PC-9 (cell line): ENCODE results near the gene FYN.

ENCODE experiments used
- EZH2 ChIP-seq: fragments of 200-600 bp; sonication (generic); IDR thresholded peaks from 2 replicates; pipeline ENCODE4 v1.8.0; 2017; ENCODE audit warnings: antibody characterized with exemption, low read depth
- TF ChIP-seq, protein P1 (sequence below): fragments of 200-600 bp; sonication (generic); conservative IDR thresholded peaks from 2 replicates; pipeline ENCODE4 v1.6.1; 2017; ENCODE audit warnings: mixed run types, antibody characterized with exemption, mild to moderate bottlenecking, moderate library complexity

DNA sequence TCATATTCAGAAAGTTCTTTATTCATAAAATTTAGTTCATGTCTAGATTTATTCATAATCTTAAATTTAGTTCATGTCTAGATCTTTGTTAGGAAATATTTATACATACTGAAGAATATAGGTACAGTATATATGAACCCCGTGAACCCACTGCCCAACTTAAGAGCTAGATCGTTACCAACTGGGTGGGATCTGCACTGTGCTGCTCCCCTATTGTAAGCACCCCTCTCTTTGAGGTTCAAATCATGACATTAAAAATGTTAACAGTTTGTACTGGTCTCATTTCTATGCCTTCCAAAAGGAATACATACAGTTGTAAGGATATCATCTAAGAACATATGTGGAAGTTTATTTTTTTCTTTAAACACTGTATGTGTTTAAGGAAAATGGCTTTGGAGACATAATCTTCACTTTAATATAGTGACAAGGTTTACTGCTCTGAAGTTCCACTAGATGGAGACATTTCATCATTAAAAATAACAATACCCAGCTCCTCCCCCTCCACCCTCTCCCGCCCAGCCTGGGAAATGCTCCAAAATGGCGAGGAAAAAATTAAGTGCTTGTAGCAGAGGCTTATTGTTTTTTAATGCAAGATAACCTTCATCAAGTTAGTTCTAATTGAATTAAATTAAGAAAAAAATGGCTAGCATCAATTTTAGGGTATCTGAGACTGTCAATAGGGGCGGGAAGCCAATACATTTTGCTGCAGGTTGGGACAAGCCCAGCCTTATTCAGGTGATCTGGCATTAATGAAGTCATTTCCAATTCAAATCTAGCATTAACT, 163.4 kb downstream of the FYN start:
- TF ChIP-seq, protein P1, sequence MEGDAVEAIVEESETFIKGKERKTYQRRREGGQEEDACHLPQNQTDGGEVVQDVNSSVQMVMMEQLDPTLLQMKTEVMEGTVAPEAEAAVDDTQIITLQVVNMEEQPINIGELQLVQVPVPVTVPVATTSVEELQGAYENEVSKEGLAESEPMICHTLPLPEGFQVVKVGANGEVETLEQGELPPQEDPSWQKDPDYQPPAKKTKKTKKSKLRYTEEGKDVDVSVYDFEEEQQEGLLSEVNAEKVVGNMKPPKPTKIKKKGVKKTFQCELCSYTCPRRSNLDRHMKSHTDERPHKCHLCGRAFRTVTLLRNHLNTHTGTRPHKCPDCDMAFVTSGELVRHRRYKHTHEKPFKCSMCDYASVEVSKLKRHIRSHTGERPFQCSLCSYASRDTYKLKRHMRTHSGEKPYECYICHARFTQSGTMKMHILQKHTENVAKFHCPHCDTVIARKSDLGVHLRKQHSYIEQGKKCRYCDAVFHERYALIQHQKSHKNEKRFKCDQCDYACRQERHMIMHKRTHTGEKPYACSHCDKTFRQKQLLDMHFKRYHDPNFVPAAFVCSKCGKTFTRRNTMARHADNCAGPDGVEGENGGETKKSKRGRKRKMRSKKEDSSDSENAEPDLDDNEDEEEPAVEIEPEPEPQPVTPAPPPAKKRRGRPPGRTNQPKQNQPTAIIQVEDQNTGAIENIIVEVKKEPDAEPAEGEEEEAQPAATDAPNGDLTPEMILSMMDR, result peak; percentile 91
- no peak for TF ChIP-seq EZH2
